Measurements from ENCODE around the gene CD46. TPM values are rescaled to one million over a fixed set of nuclear protein-coding genes. Genes with fewer than 3 reads are reported as not detected.

CD46 gene
- polyA plus RNA-seq, 1 donor, result 288 TPM

DNA sequence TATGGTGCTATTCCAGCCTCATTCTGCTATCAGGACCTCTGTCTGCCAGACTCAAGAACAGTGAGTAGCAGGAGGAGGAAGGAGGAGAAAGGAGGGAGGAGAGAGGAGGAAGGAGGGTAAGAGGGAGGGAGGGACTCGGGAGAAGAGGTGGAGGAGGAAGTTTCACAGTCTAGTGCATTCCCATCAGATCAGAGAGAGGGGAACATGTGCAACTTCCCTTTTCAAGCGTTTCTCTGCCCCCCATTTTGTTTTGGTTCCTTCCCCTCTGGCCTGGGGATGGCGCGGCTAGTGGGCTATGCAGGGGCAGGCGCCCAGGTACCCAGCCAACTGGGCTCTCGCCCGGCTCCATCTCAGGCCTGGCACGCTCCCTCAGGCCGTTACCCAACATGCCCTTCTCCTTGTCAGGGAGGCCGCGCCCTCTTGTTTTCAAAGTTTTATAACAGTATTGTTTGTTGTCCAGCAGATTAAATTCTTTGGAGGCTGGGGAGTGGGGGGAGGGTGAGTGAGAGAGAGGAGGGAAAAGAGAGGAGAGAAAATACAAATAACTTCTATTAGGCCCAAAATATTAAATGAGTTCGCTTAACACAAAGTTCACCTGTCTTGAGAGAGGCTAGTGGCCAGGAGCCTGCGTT, 56.0 kb downstream of the CD46 start:
- H3K9me3 ChIP-seq (ENCODE audit: control insufficient read depth, low read depth, low read length), result no peaks in the 10 kb centered on the region
- H3K27me3 ChIP-seq (ENCODE audit: control insufficient read depth, insufficient read depth, low read length), result no peaks in the 10 kb centered on the region
- DNase-seq, result no peak
- no peak overlapping the region for H3K27ac ChIP-seq (ENCODE audit: low read length)
- H3K36me3 ChIP-seq (ENCODE audit: control insufficient read depth, insufficient read depth, low read length), result peaks cover 70% of the 10 kb centered on the region
- H3K4me1 ChIP-seq (ENCODE audit: control insufficient read depth, insufficient read depth, low read length), result peaks cover 3% of the 10 kb centered on the region
- no peak overlapping the region for H3K4me3 ChIP-seq (ENCODE audit: low read length)
- WGBS (ENCODE audit: insufficient coverage, low lambda C conversion rate), result 80% methylated on average over 1 of the region's 13 CpGs

DNA sequence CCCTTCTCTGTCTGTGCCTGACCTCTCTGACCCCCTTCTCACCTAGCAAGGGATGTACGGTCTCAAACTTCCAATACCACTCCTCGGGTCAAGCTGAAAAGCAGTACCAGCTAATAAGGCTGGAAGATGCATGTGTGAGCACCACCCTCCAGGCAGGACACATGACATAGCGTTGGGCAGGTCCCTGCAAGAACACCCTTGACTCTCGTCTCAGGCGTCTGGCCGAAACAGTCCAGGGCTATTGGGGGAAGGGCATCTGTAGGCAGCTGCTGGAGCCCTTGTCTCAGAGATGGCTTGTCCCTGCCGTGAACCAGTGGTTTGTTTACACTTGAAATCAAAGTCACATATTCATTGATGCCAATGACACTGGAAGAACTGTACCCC, 56.5 kb downstream of the CD46 start:
- H3K27me3 ChIP-seq (ENCODE audit: control insufficient read depth, insufficient read depth, low read length), result no peaks in the 10 kb centered on the region
- H3K36me3 ChIP-seq (ENCODE audit: control insufficient read depth, insufficient read depth, low read length), result peaks cover 70% of the 10 kb centered on the region
- H3K4me3 ChIP-seq (ENCODE audit: low read length), result no peak overlapping the region
- no peak for DNase-seq
- H3K9me3 ChIP-seq (ENCODE audit: control insufficient read depth, low read depth, low read length), result no peaks in the 10 kb centered on the region
- H3K27ac ChIP-seq (ENCODE audit: low read length), result no peak overlapping the region
- 0% methylated on average over 1 of the region's 7 CpGs for WGBS (ENCODE audit: insufficient coverage, low lambda C conversion rate)
- peaks cover 3% of the 10 kb centered on the region for H3K4me1 ChIP-seq (ENCODE audit: control insufficient read depth, insufficient read depth, low read length)

DNA sequence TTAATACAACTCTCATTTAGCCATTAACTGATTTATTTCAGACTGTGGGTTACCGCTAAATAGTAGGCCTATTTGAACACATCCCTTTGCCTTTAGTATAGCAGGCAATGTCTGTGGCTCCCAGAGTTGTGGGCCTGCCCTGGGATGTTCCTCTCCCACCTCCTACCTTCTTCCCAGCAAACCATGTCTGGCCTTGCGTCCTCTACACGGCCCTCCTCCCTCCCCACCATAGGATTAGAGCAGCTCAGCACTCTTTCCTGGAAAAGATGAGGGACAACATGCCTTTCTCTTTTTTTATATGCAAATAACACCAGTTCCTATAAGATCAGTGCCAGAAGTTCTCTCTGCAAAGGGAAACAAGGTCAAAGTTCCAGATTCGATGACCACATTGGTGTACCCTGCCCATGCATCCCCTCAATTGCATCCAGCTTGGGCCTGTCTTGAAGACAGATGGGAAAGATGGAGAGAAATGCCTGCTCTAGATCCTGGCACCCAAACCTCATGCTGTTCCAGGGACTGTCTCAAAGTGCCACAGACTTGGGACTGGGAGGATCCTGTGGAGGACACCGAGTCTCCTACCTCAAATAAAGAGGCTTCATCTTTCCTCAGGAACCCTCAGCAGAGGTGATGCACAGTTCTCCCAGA, 57.2 kb downstream of the CD46 start:
- peaks cover 70% of the 10 kb centered on the region for H3K36me3 ChIP-seq (ENCODE audit: control insufficient read depth, insufficient read depth, low read length)
- H3K27ac ChIP-seq (ENCODE audit: low read length), result no peak overlapping the region
- no peak overlapping the region for H3K4me3 ChIP-seq (ENCODE audit: low read length)
- no CpG with 5 or more reads among the region's 5 CpGs for WGBS (ENCODE audit: insufficient coverage, low lambda C conversion rate)
- no peak for DNase-seq
- H3K27me3 ChIP-seq (ENCODE audit: control insufficient read depth, insufficient read depth, low read length), result no peaks in the 10 kb centered on the region
- no peaks in the 10 kb centered on the region for H3K9me3 ChIP-seq (ENCODE audit: control insufficient read depth, low read depth, low read length)
- peaks cover 3% of the 10 kb centered on the region for H3K4me1 ChIP-seq (ENCODE audit: control insufficient read depth, insufficient read depth, low read length)

DNA sequence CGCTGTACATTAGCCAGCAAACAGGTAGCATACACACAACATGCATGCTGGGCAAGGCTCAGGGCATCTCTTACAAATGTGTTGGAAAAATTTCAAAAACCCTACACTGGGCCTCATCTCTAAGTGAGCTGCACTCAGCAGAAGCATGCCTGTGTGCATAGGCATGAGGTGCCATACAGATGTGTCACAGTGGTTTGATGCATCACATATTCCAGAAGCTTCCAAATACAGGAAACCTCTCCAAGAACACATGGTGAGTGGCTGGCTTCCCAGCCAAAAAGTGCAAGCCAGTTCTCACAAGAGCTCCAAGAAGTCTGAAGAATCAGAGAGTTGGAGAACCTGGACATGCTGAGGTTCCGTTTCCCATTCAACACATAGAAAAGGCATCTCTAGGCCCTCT, 58.3 kb downstream of the CD46 start:
- no CpG with 5 or more reads among the region's 2 CpGs for WGBS (ENCODE audit: insufficient coverage, low lambda C conversion rate)
- H3K9me3 ChIP-seq (ENCODE audit: control insufficient read depth, low read depth, low read length), result no peaks in the 10 kb centered on the region
- H3K27ac ChIP-seq (ENCODE audit: low read length), result no peak overlapping the region
- H3K27me3 ChIP-seq (ENCODE audit: control insufficient read depth, insufficient read depth, low read length), result no peaks in the 10 kb centered on the region
- H3K4me1 ChIP-seq (ENCODE audit: control insufficient read depth, insufficient read depth, low read length), result peaks cover 3% of the 10 kb centered on the region
- H3K36me3 ChIP-seq (ENCODE audit: control insufficient read depth, insufficient read depth, low read length), result peaks cover 73% of the 10 kb centered on the region
- no peak overlapping the region for H3K4me3 ChIP-seq (ENCODE audit: low read length)
- DNase-seq, result no peak

DNA sequence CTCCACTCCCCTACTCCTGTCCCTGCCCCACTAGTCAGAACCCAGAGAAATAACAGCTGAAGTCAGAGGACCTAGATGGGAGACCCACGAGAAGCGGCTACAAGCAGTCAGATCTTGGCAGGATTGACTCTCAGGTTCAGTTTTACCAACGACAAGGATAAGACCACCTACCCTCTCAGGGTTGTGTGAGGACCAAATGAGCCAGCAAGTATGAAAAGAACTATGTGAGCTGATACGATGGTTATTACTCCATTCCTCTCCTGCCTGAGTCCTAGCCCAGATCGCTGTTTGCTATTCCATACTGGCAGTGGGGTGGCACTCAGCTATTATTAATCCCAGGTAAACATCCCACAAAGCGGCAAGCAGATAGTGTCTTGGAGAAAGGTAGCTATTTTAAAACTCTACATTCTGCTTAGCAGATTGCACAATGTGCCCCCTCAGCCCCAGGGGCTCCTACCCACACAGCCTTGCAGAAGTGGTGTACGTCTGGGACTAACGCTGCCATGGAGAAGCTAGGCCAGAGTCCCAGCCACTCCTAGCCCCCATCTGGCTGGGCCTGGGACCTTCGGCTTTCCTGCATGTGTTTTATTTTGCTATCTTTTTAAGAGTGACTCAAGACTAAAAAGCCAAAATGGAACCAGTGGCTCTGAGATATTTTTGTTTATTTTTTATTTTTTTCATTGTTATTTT, 58.9 kb downstream of the CD46 start:
- Histone ChIP-seq H3K4me1 (ENCODE audit: control insufficient read depth, insufficient read depth, low read length) (peaks cover 3% of the 10 kb centered on the region), H3K4me3 (ENCODE audit: low read length) (no peak overlapping the region), H3K36me3 (ENCODE audit: control insufficient read depth, insufficient read depth, low read length) (peaks cover 74% of the 10 kb centered on the region), H3K9me3 (ENCODE audit: control insufficient read depth, low read depth, low read length) (no peaks in the 10 kb centered on the region), H3K27me3 (ENCODE audit: control insufficient read depth, insufficient read depth, low read length) (no peaks in the 10 kb centered on the region), H3K27ac (ENCODE audit: low read length) (no peak overlapping the region)
- no peak for DNase-seq
- no CpG with 5 or more reads among the region's 9 CpGs for WGBS (ENCODE audit: insufficient coverage, low lambda C conversion rate)

DNA sequence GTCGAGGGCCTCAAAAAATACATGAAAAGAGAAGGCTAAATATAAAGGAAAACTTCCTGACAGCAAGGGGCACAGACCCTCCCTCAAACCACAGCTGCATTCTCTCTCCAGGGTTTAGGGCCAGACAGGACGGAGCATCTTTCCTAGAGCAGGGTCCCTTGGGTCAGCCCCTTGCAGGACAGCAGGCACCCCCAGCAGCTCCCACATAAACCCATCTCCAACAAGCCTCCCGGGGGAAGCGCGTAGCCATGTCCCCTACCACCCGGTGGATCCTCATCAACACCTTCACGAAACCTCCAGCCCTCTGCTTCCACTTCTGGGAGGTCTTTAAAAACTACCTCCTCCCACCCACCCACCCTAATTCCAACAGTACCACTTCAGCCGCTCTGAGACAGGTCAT, 59.5 kb downstream of the CD46 start:
- H3K27me3 ChIP-seq (ENCODE audit: control insufficient read depth, insufficient read depth, low read length), result no peaks in the 10 kb centered on the region
- H3K9me3 ChIP-seq (ENCODE audit: control insufficient read depth, low read depth, low read length), result no peaks in the 10 kb centered on the region
- H3K36me3 ChIP-seq (ENCODE audit: control insufficient read depth, insufficient read depth, low read length), result peaks cover 74% of the 10 kb centered on the region
- WGBS (ENCODE audit: insufficient coverage, low lambda C conversion rate), result 86% methylated on average over 1 of the region's 8 CpGs
- H3K4me3 ChIP-seq (ENCODE audit: low read length), result no peak overlapping the region
- no peak for DNase-seq
- H3K4me1 ChIP-seq (ENCODE audit: control insufficient read depth, insufficient read depth, low read length), result peaks cover 3% of the 10 kb centered on the region
- no peak overlapping the region for H3K27ac ChIP-seq (ENCODE audit: low read length)

DNA sequence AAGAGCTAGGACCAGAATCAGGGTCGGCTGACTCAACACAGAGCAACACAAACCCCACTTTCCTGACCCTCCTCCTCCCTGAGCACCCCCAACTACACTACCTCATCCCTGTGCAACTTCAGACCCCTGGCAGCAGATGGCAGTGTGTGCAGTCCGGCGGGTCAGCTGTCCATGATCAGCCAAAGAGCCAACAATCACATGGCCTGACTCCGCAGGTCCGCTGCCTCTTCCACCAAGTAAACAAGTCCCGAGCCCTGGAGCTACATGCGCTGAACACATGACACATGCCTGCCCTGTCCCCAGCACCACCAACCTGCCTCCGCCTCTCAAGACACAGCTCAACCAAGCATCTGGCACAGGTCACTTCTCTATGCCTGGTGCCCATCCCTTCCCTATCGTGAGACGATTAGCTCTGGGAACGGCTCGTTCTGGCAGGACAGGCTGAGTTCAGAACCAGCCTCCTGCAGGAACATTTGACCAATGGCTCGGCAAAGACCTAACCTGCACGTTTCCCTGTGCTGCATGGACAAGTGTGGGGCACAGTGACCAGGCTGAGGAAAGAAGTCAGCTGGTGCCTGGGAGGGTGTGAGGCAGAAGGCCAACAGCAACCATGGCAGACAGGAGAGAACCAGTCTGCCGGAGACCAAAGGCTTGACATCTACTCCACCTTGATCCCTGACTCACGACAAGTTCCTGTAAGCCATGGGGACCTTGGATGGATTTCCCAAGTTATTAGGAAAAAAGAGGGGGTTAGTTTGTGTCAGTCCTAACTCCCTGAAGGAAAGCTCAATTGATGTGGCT, 60.3 kb downstream of the CD46 start:
- H3K9me3 ChIP-seq (ENCODE audit: control insufficient read depth, low read depth, low read length), result no peaks in the 10 kb centered on the region
- peaks cover 3% of the 10 kb centered on the region for H3K4me1 ChIP-seq (ENCODE audit: control insufficient read depth, insufficient read depth, low read length)
- no peak overlapping the region for H3K4me3 ChIP-seq (ENCODE audit: low read length)
- no CpG with 5 or more reads among the region's 16 CpGs for WGBS (ENCODE audit: insufficient coverage, low lambda C conversion rate)
- H3K27me3 ChIP-seq (ENCODE audit: control insufficient read depth, insufficient read depth, low read length), result no peaks in the 10 kb centered on the region
- peak; percentile 42 to 43 for DNase-seq
- peaks cover 75% of the 10 kb centered on the region for H3K36me3 ChIP-seq (ENCODE audit: control insufficient read depth, insufficient read depth, low read length)
- H3K27ac ChIP-seq (ENCODE audit: low read length), result no peak overlapping the region

DNA sequence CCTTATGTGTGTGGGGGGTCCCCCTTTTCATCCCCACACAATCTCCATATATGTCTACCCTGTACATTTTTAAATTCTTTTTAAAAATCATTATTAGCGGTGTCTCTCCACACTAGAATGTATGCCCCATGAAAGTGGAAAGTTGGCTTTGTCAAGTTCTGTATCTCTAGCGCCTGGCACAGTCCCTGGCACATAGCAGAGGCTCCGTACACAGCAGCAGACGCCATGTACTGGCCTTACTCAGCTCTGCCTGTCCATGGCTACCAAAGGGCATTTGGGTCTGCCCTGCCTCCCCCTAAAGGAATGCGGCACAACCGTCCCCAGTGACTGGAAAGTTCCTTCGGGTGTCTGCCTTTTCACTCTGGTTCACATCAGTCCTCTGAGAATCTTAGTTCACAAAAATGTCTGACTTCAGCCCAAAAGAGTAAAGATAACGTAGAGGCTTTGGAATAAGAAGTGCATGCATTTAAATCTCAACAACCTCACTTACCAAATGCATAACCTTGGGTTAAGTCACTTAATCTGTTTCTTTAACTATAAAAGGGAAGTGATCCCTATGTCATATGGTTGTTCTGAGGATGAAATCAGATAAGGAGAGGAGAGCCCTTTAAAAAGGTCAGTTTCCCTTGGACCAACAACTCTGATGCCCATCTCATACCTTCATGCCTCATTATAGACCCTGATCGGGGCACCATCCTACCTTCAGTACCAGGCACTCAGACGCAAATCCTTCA, 61.1 kb downstream of the CD46 start:
- no peak overlapping the region for H3K27ac ChIP-seq (ENCODE audit: low read length)
- H3K36me3 ChIP-seq (ENCODE audit: control insufficient read depth, insufficient read depth, low read length), result peaks cover 73% of the 10 kb centered on the region
- no peak for DNase-seq
- no peak overlapping the region for H3K4me3 ChIP-seq (ENCODE audit: low read length)
- WGBS (ENCODE audit: insufficient coverage, low lambda C conversion rate), result no CpG with 5 or more reads among the region's 10 CpGs
- H3K9me3 ChIP-seq (ENCODE audit: control insufficient read depth, low read depth, low read length), result no peaks in the 10 kb centered on the region
- H3K27me3 ChIP-seq (ENCODE audit: control insufficient read depth, insufficient read depth, low read length), result no peaks in the 10 kb centered on the region
- no peaks in the 10 kb centered on the region for H3K4me1 ChIP-seq (ENCODE audit: control insufficient read depth, insufficient read depth, low read length)

DNA sequence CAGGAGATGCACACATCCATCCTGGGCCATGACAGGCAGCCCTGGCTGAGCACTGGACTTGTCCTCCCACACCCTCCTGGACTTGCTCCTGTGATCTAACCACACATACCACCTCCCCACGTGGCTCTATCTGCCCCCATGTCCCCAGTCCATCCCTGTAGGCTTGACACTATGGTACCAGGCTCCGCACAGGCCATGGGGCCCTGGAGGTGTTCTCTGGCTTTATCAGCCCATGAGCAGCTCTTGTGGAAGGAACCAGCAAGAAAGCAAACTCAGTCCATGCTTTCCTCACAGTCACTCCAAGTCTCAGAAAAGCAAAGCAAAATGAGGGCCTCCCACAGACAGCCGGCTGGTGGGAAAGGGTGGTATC, 61.6 kb downstream of the CD46 start:
- no peak overlapping the region for H3K4me3 ChIP-seq (ENCODE audit: low read length)
- no peaks in the 10 kb centered on the region for H3K27me3 ChIP-seq (ENCODE audit: control insufficient read depth, insufficient read depth, low read length)
- H3K27ac ChIP-seq (ENCODE audit: low read length), result no peak overlapping the region
- WGBS (ENCODE audit: insufficient coverage, low lambda C conversion rate), result no CpG with 5 or more reads among the region's 3 CpGs
- DNase-seq, result no peak
- H3K4me1 ChIP-seq (ENCODE audit: control insufficient read depth, insufficient read depth, low read length), result no peaks in the 10 kb centered on the region
- H3K36me3 ChIP-seq (ENCODE audit: control insufficient read depth, insufficient read depth, low read length), result peaks cover 68% of the 10 kb centered on the region
- H3K9me3 ChIP-seq (ENCODE audit: control insufficient read depth, low read depth, low read length), result no peaks in the 10 kb centered on the region

DNA sequence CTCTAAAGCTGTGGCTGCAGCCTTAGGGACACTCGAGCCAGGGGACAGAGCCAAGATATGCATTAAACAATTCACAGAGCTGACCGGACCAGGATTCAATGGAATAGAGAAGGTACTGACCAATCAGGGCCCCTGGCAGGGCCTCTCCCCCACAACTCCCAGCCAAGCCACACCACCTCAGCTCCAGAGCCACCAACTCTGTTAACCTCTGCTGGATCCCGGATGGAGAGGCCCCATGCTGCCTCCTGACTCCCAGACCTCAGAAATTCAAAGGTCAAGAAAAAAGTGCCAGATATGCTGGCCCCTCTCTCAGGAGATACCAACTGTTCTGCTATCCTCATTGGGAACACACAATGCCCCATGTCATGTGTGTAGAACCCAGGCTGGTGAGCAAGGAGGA, 62.1 kb downstream of the CD46 start:
- H3K27ac ChIP-seq (ENCODE audit: low read length), result no peak overlapping the region
- DNase-seq, result no peak
- WGBS (ENCODE audit: insufficient coverage, low lambda C conversion rate), result no CpG with 5 or more reads among the region's 3 CpGs

More for the DNA sequence above, 62.1 kb downstream of the CD46 start:
- Histone ChIP-seq H3K4me3 (ENCODE audit: low read length) (no peak overlapping the region), H3K9me3 (ENCODE audit: control insufficient read depth, low read depth, low read length) (no peaks in the 10 kb centered on the region), H3K4me1 (ENCODE audit: control insufficient read depth, insufficient read depth, low read length) (no peaks in the 10 kb centered on the region), H3K27me3 (ENCODE audit: control insufficient read depth, insufficient read depth, low read length) (no peaks in the 10 kb centered on the region), H3K36me3 (ENCODE audit: control insufficient read depth, insufficient read depth, low read length) (peaks cover 65% of the 10 kb centered on the region)

Data from large intestine (tissue), 3 donors.